ENCODE data around the gene SNAP47.

The SNAP47 gene

GRCh38 chr1:227746676-227747075 lies 11.4 kb downstream of the SNAP47 start:
- H3K27me3 Mint-ChIP-seq: no peaks in the 10 kb centered on the region
- ATAC-seq (replicated peaks; ENCODE audit: extremely low read depth, poor library complexity, severe bottlenecking): no peak
- H3K4me3 Mint-ChIP-seq: no peak overlapping the region
- no peak for DNase-seq (ENCODE audit: low spot score in 2 of 2)
- peaks cover 11% of the 10 kb centered on the region for H3K36me3 Mint-ChIP-seq (ENCODE audit: insufficient read depth)
- no peaks in the 10 kb centered on the region for H3K9me3 Mint-ChIP-seq
- H3K27ac Mint-ChIP-seq (ENCODE audit: low read depth): no peak overlapping the region
- H3K4me1 Mint-ChIP-seq: peaks cover 46% of the 10 kb centered on the region

GRCh38 chr1:227747382-227747781 lies 12.1 kb downstream of the SNAP47 start:
- ATAC-seq (replicated peaks; ENCODE audit: extremely low read depth, poor library complexity, severe bottlenecking) (no peak), DNase-seq (ENCODE audit: low spot score in 2 of 2) (no peak)
- Mint-ChIP-seq H3K36me3 (ENCODE audit: insufficient read depth) (peaks cover 11% of the 10 kb centered on the region), H3K27me3 (no peaks in the 10 kb centered on the region), H3K9me3 (no peaks in the 10 kb centered on the region), H3K4me3 (no peak overlapping the region), H3K27ac (ENCODE audit: low read depth) (no peak overlapping the region), H3K4me1 (peaks cover 45% of the 10 kb centered on the region)

DNA sequence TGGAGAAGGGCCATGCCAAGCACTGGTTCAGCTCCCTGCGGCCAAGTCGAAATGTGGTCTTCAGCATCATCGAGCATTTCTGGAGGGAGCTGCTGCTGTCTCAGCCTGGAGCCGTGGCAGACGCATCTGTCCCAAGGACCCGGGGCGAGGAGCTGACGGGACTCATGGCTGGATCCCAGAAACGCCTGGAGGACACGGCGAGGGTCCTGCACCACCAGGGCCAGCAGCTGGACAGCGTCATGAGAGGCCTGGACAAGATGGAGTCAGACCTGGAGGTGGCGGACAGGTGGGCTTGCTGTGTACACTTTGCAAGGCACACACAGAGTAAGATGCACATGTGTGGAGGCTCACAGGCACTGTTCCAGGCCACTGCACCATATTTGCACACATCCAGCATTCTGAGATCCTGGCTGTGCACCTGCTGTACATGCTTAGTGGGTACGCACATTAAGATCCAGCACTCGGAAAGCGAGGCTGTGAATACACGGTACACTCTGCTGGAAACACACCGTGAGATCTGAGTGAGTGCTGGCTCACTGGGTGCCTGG lies 12.8 kb downstream of the SNAP47 start:
- no peak for DNase-seq (ENCODE audit: low spot score in 2 of 2)
- Mint-ChIP-seq H3K4me3 (no peak overlapping the region), H3K4me1 (peaks cover 41% of the 10 kb centered on the region), H3K36me3 (ENCODE audit: insufficient read depth) (peaks cover 11% of the 10 kb centered on the region), H3K27ac (ENCODE audit: low read depth) (no peak overlapping the region), H3K9me3 (no peaks in the 10 kb centered on the region), H3K27me3 (no peaks in the 10 kb centered on the region)
- no peak for ATAC-seq (replicated peaks; ENCODE audit: extremely low read depth, poor library complexity, severe bottlenecking)

- H3K27me3 Mint-ChIP-seq: no peaks in the 10 kb centered on the region
- ATAC-seq (replicated peaks; ENCODE audit: extremely low read depth, poor library complexity, severe bottlenecking) (peak; percentile 78), DNase-seq (ENCODE audit: low spot score in 2 of 2) (no peak)
- H3K27ac Mint-ChIP-seq (ENCODE audit: low read depth): peak overlapping the region; percentile 30
- peaks cover 38% of the 10 kb centered on the region for H3K4me1 Mint-ChIP-seq
- no peaks in the 10 kb centered on the region for H3K9me3 Mint-ChIP-seq
- H3K36me3 Mint-ChIP-seq (ENCODE audit: insufficient read depth): peaks cover 11% of the 10 kb centered on the region
- H3K4me3 Mint-ChIP-seq: no peak overlapping the region
These were observed 13.4 kb downstream of the SNAP47 start for GRCh38 chr1:227748496-227749182.

GRCh38 chr1:227749225-227749624 lies 14.0 kb downstream of the SNAP47 start:
- H3K27ac Mint-ChIP-seq (ENCODE audit: low read depth): no peak overlapping the region
- ATAC-seq (replicated peaks; ENCODE audit: extremely low read depth, poor library complexity, severe bottlenecking) (no peak), DNase-seq (ENCODE audit: low spot score in 2 of 2) (no peak)
- H3K4me1 Mint-ChIP-seq: peaks cover 33% of the 10 kb centered on the region
- H3K27me3 Mint-ChIP-seq: no peaks in the 10 kb centered on the region
- no peaks in the 10 kb centered on the region for H3K9me3 Mint-ChIP-seq
- H3K36me3 Mint-ChIP-seq (ENCODE audit: insufficient read depth): peaks cover 11% of the 10 kb centered on the region
- no peak overlapping the region for H3K4me3 Mint-ChIP-seq

- no peak overlapping the region for H3K27ac Mint-ChIP-seq (ENCODE audit: low read depth)
- peaks cover 13% of the 10 kb centered on the region for H3K36me3 Mint-ChIP-seq (ENCODE audit: insufficient read depth)
- H3K27me3 Mint-ChIP-seq: no peaks in the 10 kb centered on the region
- H3K9me3 Mint-ChIP-seq: no peaks in the 10 kb centered on the region
- ATAC-seq (replicated peaks; ENCODE audit: extremely low read depth, poor library complexity, severe bottlenecking) (no peak), DNase-seq (ENCODE audit: low spot score in 2 of 2) (no peak)
- peaks cover 32% of the 10 kb centered on the region for H3K4me1 Mint-ChIP-seq
- H3K4me3 Mint-ChIP-seq: no peak overlapping the region
These were observed 14.9 kb downstream of the SNAP47 start for GRCh38 chr1:227749916-227750710.

DNA sequence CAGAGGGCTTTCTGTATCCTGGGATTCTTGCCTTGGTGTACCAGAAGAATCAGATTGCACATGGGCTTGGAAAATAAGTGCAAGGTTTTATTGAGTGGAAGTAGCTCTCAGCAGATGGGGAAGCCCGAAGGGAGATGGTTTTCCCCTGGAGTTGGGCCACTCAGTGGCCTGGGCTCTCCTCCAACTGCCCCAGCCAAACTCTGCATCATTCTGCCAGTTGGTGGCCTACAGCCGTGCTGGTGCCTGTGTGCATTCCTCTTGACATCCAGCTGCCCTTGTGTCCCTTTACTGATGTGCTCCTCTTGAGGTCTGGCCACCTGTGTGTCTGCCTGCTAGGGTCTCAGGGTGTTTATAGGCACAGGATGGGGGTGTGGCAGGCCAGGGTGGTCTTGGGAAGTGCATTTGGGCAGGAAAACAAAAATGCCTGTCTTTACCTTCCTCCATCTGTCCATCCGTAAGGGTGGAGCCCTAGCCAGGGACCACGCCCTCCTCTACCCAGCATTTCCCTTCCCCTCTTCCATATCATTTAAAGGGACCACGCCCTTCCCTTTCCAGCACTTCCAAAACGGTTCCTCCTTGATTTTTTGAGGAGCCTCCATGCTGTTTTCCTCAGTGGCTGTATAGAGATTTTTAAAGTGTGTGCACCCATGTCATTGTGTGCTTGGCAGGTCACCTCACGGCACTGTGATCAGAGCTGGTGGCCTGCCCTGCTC lies 18.9 kb downstream of the SNAP47 start:
- ATAC-seq (replicated peaks; ENCODE audit: extremely low read depth, poor library complexity, severe bottlenecking) (no peak), DNase-seq (ENCODE audit: low spot score in 2 of 2) (no peak)
- Mint-ChIP-seq H3K9me3 (no peaks in the 10 kb centered on the region), H3K27ac (ENCODE audit: low read depth) (no peak overlapping the region), H3K4me3 (no peak overlapping the region), H3K27me3 (no peaks in the 10 kb centered on the region), H3K36me3 (ENCODE audit: insufficient read depth) (peaks cover 6% of the 10 kb centered on the region), H3K4me1 (peaks cover 18% of the 10 kb centered on the region)

DNA sequence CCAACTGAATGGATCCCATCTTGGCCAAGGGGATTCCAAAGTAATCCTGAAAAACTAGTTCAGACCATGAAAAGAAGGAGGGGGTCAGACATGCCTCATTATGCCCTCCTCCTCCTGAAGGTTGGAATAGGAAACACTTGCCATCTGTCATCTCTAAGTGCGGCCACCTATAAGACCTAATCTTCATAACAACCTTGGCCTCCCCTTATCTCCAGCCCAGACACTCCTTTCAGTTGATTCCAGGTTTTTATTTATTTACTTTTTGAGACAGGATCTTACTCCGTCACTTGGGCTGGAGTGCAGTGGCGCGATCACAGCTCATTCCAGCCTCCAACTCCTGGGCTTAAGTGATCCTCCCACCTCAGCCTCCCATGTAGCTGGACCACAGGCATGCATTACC lies 19.7 kb downstream of the SNAP47 start:
- Mint-ChIP-seq H3K27me3 (no peaks in the 10 kb centered on the region), H3K4me1 (peaks cover 13% of the 10 kb centered on the region), H3K4me3 (no peak overlapping the region), H3K9me3 (no peaks in the 10 kb centered on the region), H3K36me3 (ENCODE audit: insufficient read depth) (peaks cover 9% of the 10 kb centered on the region), H3K27ac (ENCODE audit: low read depth) (no peak overlapping the region)
- no peak for ATAC-seq (replicated peaks; ENCODE audit: extremely low read depth, poor library complexity, severe bottlenecking)
- no peak for DNase-seq (ENCODE audit: low spot score in 2 of 2)

GRCh38 chr1:227756172-227756959 lies 21.1 kb downstream of the SNAP47 start:
- DNase-seq (ENCODE audit: low spot score in 2 of 2) (no peak), ATAC-seq (replicated peaks; ENCODE audit: extremely low read depth, poor library complexity, severe bottlenecking) (no peak)
- Mint-ChIP-seq H3K4me3 (no peak overlapping the region), H3K27ac (ENCODE audit: low read depth) (no peak overlapping the region), H3K27me3 (no peaks in the 10 kb centered on the region), H3K9me3 (no peaks in the 10 kb centered on the region), H3K4me1 (peaks cover 18% of the 10 kb centered on the region), H3K36me3 (ENCODE audit: insufficient read depth) (peaks cover 8% of the 10 kb centered on the region)

GRCh38 chr1:227757781-227758180 lies 22.5 kb downstream of the SNAP47 start:
- no peaks in the 10 kb centered on the region for H3K9me3 Mint-ChIP-seq
- DNase-seq (ENCODE audit: low spot score in 2 of 2): no peak
- H3K36me3 Mint-ChIP-seq (ENCODE audit: insufficient read depth): peaks cover 12% of the 10 kb centered on the region
- ATAC-seq (replicated peaks; ENCODE audit: extremely low read depth, poor library complexity, severe bottlenecking): no peak
- H3K4me3 Mint-ChIP-seq: no peak overlapping the region
- no peaks in the 10 kb centered on the region for H3K27me3 Mint-ChIP-seq
- H3K27ac Mint-ChIP-seq (ENCODE audit: low read depth): no peak overlapping the region
- peaks cover 30% of the 10 kb centered on the region for H3K4me1 Mint-ChIP-seq

DNA sequence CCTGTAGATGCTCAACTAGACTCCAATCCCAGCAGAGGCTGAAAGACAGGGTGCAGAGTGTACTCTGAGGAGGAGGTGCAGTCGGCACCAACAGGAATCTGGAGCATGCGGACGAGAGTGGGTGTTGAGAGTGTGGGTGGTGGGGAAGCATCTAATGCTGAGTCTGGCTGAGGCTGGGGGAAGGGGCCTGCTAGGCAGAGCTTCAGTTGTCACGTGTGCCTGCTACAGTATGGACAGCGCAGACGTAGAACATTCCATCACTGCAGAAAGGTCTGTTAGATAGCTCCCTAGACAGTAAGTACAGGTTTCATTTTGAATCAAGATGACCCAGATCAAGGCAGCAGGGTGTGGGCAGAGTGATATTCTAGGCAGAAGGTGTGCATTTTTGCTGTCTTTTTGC lies 23.1 kb downstream of the SNAP47 start:
- Mint-ChIP-seq H3K4me3 (no peak overlapping the region), H3K4me1 (peaks cover 36% of the 10 kb centered on the region), H3K9me3 (no peaks in the 10 kb centered on the region), H3K27ac (ENCODE audit: low read depth) (no peak overlapping the region), H3K27me3 (no peaks in the 10 kb centered on the region), H3K36me3 (ENCODE audit: insufficient read depth) (peaks cover 12% of the 10 kb centered on the region)
- ATAC-seq (replicated peaks; ENCODE audit: extremely low read depth, poor library complexity, severe bottlenecking): no peak
- DNase-seq (ENCODE audit: low spot score in 2 of 2): no peak

Measured in central memory CD8-positive, alpha-beta T cell (primary cell).